HG03521 (cell line): ENCODE data around the gene MTMR12.
"Not testable (repeated sequence)": the region's sequence is repeated elsewhere in the genome, so short reads cannot be mapped to it uniquely, and the experiment has no call there.

Experiments used
- ATAC-seq: cut with Tn5 transposase; IDR thresholded peaks from one replicate; pipeline ENCODE4 v1.9.1; 2021; ENCODE audit warnings: mild to moderate bottlenecking, moderate library complexity; ENCODE audit not compliant: unreplicated experiment

Gene MTMR12

DNA sequence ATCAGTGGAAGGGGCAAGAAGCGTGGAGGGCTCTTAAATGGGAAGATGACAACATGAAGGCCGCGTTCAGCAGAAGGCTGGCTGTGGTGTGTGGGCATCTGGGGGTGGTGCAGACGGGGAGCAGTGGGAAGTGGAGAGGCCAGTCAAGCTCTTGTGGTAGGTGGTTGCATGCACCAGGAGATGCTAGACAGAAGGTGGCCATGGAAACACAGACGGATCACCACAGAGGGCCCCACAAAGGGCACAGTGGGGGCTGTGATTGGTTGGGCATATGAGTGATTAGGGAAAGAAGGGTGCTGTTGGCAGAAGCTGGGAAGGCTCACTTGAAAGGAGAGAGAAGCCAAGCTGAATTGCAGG, 14.7 kb downstream of the MTMR12 start:
- ATAC-seq = peak; percentile 58

DNA sequence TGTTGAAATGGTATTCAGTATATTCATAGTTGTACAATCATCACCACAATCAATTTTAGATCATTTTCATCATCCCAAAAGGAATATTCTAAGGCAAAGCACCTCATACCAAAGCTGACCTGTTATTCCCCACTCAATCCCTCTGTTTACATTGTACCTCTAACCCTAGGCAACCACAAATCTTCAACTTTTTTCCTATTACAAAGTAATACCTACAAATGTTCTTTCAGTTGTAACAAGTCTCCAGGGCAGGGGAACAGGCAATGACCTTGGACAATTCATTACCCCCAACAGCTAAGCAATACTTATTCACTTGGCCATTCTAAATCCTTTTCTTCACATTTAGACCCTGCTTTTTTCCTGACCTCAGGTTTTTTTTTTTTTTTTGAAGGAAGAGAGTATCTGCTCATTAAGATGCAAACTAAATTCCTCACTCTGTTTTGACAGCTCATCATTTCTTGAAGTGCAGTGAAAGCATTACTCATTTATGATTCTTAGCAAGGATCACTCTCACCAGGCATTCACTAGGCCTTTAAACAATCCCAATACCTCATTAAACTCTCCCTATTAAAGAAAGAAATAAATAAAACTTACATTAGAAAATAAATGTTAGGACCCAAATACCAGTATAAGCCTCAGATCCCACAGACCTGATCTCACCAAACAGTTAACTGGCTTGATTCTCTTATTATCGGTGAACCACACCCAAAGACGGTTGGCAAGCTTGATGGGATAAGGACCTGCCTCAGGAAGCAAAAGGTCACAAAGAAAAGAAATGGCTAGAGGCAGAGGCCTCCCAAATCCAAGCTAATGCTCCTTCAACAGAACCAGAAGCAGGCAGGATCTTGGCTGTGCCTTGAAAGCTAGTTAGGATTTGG, 15.3 kb downstream of the MTMR12 start:
- ATAC-seq = no peak

DNA sequence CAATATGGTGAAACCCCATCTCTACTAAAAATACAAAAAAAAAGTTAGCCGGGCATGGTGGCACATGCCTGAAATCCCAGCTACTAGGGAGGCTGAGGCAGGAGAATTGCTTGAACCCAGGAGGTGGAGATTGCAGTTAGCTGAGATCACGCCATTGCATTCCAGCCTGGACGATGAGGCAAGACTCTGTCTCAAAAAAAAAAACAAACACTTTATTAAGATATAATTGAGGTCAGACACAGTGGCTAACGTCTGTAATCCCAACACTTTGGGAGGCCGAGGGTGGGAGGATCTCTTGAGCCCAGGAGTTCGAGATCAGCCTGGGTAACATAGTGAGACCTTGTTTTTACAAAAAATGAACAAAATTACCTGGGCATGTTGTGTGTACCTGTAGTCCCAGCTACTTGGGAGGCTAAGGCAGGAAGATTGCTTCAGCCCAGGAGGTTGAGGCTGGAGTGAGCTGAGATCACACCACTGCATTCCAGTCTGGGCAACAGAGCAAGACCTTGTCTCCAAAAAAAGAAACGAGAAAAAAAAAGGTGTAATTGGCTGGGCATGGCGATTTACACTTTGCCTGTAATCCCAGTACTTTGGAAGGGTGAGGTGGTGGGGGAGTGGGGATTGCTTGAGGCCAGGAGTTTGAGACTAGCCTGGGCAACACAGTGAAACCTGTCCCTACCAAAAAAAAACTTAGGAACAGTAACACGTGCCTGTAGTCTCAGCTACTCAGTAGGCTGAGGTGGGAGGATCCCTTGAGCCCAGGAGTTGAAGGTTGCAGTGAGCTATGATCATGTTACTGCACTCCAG, 16.6 kb downstream of the MTMR12 start:
- not testable (repeated sequence) for ATAC-seq

DNA sequence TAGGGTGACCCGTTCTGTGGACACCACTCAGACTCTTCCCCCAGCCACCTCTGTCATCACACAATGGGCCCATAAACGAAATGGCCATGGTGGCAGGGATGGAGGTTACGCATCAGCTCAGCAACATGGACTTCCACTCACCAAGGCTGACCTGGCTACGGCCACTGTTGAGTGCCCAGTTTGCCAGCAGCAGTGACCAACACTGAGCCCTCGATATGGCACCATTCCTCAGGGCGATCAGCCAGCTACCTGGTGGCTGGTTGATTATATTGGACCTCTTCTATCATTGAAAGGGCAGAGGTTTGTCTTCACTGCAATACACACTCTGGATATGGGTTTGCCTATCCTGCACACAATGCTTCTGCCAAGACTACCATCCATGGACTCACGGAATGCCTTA, 21.1 kb downstream of the MTMR12 start:
- no peak for ATAC-seq

DNA sequence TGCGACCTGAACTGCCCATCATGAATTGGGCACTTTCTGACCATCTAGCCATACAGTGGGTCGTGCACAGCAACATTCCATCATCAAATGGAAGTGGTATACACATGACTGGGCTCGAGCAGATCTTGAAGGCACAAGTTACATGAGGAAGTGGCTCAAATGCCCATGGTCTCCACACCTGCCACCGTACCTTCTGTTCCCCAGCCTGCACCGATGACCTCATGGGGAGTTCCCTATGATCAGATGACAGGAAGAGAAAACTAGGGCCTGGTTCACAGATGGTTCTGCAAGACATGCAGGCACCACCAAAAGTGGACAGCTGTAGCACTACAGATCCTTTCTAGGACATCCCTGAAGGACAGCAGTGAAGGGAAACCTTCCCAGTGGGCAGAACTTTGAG, 21.8 kb downstream of the MTMR12 start:
- no peak for ATAC-seq

DNA sequence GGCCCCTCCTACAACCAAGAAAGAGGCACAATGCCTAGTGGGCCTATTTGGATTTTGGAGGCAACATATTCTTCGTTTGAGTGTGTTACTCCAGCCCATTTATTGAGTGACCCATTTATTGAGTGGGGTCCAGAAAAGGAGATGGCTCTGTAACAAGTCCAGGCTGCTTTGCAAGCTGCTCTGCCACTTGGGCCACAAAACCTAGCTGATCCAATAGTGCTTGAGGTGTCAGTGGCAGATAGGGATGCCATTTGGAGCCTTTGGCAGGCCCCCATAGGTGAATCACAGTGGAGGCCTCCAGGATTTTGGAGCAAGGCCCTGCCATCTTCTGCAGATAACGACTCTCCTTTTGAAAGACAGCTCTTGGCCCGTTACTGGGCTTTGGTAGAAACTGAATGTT, 22.2 kb downstream of the MTMR12 start:
- ATAC-seq = not testable (repeated sequence)

DNA sequence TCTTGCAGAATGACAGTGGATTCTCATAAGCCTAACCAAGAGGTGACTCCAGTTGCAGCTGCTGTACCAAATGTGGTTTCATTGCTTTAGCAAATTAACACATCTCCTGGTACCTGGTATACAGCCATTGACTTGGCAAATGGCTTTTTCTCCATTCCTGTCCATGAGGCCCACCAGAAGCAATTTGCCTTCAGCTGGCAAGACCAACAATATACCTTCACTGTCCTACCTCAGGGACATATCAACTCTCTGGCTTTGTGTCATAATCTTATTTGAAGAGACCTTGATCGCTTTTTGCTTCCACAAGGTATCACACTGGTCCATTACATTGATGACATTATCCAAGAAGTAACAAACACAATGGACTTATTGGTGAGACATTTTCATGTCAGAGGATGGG, 22.8 kb downstream of the MTMR12 start:
- not testable (repeated sequence) for ATAC-seq

DNA sequence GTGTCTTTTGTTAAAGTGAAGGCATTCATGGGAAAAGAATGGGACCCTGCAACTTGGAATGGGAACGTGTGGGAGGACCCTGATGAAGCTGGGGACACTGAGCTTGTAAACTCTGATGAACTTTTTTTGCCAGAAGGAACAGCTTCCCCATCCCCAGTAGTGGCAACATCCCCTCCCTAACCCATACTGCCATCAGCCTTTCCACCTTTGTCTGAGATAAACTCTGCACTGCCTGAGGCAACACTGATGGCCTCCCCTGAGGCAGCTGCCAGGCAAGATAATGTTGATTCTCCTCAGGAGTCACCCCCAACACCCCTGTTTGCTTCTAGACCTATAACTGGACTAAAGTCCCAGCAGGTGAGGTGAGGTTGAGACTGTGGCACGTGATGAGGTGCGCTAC, 24.6 kb downstream of the MTMR12 start:
- not testable (repeated sequence) for ATAC-seq

DNA sequence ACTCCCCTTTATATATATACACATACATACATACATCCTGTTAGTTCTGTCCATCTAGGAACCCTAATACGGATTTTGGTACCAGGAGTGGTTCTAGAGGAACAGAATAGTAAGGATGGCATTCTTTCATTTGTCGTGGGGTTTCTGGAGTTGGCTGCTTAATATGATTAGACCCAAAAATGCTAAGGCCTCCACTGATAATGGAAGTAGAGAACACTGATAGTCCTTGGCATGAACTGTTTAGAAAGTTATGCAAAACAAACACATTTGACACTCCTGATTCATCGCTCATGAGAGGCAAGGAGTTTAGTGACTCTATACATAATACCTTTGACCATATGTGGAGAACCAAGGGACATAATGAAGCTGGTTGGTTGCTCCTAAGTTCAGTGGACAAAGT, 25.2 kb downstream of the MTMR12 start:
- ATAC-seq = not testable (repeated sequence)

DNA sequence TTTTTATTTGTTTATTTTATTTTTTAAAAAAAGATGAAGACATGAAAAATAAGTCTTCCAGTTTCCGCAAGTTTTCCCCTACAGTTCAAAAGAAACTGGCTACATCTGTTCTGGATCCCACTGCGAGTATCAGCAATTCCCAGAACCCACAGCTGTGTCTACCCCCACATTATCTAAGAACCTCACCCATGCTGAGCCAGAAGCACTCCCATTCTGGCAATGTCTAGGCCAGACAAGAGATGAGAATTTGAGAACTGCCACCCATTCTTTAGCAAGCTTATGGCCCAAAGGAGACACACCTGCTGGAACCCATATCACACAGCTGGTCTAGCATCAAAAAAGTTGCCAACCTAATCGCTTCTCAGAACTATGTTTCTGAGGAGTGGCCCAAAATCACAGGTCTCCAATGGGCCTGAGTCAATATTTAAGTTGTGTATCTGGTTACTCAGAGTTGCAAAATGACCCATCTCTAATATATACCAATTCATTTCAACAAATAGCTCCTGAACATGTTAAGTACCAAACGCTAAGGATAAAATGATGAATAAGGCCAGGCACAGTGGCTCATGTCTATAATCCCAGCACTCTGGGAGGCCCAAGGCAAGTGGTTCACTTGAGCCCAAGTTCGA, 27.1 kb downstream of the MTMR12 start:
- no peak for ATAC-seq

DNA sequence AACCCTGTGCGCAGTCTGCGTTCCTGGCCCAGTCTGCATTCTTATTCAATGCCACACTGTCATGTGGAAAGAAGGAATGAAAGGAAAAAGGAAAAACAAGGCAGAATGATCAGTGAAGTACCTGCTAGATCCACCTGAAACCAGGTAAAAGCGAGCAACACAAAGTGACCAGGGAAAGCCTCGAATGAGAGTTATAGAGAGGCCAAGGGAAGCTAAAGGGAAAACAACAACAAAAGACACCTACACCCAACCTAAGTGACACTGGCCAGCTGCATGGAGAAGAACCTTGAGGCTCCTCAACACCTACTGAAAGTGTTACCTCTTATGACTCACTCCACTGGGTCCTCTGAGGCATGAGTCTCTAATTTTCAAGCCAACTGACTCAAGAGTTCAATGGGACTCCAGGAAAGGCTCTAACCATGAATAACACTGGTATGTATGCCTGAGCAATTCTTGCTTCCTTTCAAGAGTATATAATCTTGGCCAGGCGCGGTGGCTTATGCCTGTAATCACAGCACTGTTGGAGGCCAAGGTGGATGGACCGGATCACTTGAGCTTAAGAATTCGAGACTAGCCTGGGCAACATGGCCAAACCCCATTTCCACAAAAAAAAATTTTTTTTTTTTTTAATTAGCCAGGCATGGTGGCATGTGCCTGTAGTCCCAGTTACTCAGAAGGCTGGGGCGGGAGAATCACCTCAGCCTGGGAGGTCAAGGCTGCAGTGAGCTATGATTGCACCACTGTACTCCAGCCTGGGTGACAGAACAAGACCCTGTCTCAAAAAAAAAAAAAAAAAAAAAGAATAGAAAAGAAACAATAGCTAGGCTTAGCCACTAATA, 29.0 kb downstream of the MTMR12 start:
- peak; percentile 52 for ATAC-seq

DNA sequence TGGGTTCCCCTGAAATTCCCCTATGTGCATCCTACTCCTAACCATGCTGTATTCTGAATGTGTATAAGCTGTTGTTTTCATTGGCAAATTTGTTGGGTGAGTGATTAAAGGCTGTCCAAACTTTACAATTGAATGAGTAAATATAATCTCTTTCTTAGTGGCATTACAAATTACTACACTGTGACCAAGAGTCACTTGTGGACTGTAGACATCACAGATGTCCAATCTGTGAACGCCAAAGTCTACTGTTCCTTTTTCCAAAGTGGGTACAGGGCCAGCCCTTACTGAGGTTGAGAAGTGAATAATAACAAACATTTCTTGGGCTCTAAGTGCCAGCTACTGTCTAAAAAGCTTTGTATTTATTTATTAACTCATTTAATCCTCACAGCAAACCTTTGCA, 29.7 kb downstream of the MTMR12 start:
- ATAC-seq = no peak

DNA sequence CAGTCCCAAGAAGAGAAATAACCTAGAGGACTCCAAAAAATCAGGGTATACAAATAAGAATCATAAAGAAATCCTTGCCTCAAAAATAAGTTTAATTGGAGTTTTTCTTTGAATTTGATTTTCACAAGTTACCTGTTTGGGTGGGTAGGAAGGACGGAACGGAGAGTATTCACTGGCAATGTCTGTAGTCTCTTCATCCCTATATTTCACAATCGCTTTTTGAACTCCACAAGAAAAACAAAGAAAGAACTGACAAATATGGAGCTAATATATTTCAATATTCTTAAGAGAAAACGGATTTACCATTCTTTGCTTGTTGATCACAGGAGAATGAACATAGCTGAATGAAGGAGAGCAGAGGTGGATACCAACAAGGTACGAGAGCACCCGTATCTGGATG, 30.1 kb downstream of the MTMR12 start:
- ATAC-seq = no peak

DNA sequence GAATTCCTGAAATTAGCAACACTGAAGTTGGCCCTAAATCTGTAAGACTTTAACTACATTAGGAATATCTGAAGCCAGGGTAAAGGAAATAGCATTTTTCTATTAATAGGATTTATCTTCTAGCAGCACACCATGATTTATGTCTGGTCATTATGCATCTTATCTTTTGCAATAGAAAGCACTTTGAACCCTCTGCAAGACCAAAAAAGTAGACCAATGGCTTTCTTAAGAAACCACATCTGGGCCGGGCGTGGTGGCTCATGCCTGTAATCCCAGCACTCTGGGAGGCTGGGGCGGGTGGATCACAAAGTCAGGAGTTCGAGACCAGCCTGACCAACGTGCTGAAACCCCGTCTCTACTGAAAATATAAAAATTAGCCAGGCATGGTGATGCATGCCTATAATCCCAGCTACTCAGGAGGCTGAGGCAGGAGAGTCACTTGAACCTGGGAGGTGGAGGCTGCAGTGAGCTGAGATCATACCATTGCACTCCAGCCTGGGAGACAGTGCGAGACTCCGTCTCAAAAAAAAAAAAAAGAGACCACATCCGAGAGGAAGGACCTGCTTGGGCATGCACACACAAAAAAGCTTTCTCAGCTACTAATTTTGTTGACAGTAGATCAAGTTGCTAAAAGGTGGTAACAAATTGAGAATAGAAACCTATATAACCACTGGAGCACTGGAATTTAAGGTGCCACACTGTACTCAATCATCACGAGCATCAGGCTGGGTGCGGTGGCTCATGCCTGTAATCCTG, 31.2 kb downstream of the MTMR12 start:
- ATAC-seq = not testable (repeated sequence)

DNA sequence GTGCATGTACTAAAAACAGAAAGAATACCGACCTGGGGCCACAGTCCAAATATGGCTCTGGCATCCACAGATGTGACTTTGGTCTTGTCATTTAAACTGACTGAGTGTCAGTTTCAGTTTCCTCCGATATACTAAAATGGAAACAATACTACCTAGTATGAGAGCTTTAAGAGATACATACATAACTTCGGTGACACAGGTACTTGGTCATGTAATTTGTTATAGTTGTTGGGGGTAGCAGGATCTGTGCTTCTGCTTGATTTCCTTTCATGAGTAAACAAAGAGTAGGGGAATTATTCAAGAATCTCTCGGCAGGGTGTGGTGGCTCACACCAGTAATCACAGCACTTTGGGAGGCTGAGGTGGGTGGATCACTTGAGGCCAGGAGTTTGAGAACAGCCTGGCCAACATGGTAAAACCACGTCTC, 32.1 kb downstream of the MTMR12 start:
- peak; percentile 71 for ATAC-seq

DNA sequence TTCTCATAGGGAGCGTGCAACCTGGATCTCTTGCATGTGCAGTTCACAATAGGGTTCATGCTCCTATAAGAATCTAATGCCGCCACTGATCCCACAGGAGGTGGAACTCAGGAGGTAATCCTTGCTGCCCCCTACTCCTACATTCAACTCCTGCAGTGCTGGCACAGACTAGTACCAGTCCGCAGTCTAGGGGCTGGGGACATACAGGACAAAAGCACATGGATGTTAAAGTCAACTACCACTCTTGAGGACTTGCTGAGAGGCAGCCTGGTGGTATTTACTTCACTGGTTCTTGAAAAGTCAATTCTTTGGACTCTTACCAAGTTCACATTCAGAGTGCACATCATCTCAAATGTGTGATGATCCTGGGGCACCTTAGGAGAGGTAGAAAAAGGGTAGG, 33.0 kb downstream of the MTMR12 start:
- ATAC-seq = no peak

DNA sequence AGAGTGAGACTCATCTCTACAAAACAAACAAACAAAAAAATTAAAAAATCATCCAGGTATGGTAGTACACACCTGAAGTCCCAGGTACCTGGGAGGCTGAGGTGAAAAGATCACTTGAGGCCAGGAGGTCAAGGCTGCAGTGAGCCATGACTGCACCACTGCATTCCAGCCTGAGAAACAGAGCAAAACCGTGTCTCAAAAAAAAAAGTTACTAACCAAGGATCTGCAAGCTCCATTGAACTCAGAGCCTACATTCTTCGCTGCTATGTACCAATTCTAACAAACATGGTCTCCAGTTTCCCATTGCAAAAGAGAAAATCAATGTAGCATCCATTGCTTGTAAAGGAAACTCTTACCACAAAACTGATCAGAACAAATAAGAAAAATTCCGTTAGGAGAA, 33.5 kb downstream of the MTMR12 start:
- no peak for ATAC-seq

DNA sequence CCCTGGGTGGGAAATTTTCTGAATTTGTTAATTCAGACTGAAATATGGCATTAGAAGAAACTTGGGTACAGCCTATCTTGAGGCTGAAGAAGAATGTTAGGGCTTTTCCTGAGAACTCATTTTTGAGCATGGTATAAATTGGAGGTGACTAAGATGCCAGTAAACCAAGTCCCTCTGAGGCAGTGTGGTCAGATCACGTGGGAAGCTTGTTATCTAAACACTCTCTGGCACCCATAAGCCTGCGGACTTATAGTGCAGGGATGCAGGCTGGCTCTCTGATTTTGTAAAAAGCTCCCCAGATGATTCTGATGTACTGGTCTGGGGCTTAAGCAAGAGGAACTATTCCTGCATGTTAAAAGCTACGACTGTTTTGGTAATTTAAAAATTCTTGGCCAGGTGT, 34.3 kb downstream of the MTMR12 start:
- ATAC-seq = no peak

DNA sequence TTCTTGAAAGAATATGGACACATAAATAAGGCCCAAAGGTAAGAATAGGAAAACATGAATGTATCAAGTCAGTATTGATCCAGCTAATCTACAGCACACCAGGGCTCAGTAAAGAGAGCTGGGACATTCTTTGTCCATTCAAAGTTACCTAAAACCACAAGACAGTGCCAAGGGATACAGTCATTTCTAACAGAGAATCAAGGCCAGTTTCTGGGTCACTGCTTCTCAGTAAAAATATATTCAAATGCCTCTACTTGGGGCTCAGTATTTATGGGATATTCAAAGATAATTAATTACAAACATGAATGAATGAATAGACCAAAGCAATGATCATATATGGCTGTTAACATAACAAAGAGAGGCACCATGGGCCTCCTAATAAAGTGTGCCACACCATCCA, 34.9 kb downstream of the MTMR12 start:
- ATAC-seq = no peak
